C1 segment of cervical spinal cord (tissue), 14 donors: ENCODE measurements around the gene SDHAF2.
"Not testable (repeated sequence)": the region's sequence is repeated elsewhere in the genome, so short reads cannot be mapped to it uniquely, and the experiment has no call there.

Experiments
- DNase-seq, 14 donors: peaks; one replicate each; lab custom pipeline; 2025; lab: John Stamatoyannopoulos, UW

The SDHAF2 gene

DNA sequence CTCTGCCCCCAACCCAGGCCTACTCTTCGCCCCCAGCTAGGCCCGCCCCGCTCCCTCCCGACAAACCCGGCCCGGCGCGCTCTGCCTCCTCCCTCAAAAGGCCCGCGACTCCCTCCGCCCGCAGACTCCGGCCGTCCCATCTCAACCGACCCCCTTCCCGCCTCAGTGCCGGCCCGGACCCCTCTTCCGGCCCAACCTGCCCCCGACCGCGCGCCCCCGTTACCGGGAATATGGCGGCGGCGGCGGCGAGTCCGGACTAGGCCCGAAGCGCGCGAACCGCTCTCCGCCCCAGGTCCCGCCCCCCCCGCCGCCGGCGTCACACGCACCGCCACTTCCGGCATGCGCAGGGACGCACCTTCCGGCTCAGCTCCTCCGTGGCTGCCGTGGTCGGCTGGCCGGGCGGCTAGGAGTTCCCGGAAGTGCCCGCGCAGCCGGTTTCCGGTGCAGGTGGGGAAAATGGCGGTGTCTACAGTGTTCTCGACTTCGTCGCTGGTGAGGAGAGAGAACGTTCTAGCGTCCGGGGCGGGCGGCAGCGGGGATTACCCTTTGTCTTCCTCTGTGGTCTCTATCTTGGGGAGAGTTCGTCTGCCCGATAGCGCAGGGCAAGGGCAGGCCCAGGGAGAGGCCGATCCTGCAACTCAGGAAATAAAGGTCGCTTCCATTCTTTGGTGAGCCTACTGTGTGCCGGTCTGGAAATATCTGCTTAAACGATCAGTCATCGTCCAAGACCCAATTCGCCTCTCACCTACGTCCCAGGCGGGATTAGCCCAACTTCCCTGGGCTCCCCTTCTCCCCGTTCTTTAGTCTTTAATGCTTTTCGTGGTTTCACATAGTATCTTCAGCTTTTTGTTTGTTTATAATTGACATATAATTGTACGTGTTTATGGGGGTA is at the start of gene SDHAF2, which contains the start of gene CPSF7:
SDHAF2 (plus strand) TSS at position 434 of the 892 bp plus-strand sequence; CDS start at position 457, 23 bp downstream.
CPSF7 (minus strand) TSS at position 285 of the 892 bp plus-strand sequence. CDS start 740 bp downstream, outside the sequence.
- peak; percentile 70 to 99 (median 94) for DNase-seq

DNA sequence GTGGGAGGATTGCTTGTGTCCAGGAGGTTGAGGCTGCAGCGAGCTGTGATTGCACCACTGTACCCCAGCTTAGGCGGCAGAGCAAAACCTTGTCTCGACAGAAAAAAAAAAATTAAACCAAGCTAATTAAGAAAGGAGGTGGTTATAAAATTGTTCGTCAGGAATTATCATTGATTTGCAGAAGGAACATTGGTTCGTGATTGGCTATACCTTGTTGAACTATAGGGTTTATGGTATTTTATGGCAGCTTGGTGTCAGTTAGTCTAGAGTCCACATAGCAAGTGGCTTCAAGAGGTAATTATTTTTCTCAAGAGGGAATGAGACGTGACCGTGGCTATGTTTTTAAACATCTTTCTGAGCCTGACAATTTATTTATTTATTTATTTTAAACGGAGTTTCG is 49.0 kb upstream of the SDHAF2 start:
- DNase-seq, result no peak

DNA sequence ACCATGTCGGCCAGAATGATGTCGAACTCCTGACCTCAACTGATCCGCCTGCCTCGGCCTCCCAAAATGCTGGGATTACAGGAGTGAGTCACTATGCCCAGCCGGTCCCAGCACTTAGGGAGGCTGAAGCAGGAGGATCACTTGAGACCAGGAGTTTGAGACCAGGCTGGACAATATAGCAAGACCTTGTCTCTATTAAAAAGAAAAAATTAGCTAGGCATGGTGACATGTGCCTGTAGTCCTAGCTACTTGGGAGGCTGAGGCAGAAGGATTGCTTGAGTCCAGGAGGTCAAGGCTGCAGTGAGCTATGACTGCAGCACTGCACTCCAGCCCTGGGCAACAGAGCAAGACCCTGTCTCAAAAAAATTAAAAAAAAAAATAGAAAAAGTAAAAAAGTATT is 46.1 kb upstream of the SDHAF2 start:
- DNase-seq, result not testable (repeated sequence)

DNA sequence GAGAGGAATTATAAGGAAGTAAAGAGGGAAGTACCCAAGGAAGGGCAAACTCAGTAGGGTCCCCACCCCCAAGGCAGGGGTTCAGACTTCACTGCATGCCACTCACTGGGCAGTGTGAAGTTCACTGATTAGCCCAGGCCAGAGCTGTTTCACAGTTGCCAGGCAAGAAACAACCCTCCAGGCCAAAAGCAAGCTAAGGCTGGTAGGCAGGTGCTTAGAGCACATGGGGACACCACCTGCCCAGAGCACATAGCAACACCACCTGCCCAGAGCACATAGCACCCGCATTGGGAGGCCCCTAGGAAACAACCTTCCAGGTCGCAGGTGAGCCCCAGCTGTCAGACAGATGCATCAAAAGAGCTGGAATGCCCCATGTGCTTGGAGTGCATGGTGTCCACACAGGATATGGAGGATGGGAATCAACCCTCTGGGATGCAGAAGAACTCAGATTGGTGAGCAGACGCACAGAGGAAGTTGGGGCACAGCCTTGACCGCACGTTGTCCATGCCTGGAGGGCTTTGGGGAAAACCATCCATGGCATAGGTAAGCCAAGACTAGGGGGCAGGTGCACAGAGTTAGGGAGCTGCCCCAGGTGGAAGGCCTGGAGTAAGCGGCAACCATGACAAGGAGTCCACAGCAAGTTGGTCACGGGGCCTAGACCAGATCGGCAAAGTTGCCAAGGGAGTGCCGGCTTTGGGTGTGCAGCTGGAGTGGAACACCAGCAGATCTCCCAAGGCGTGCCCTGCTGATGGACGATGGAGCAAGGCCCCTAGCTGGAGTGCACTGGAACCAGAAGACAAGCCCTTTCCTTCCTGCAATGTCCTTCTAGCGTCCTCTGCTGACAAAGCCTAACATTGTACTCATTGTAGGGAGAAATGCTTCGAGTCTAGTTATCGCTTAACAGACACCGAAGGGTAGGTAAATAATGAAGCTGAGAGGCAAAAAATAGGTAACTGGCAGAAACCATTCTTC is 45.4 kb upstream of the SDHAF2 start:
- DNase-seq, result no peak

DNA sequence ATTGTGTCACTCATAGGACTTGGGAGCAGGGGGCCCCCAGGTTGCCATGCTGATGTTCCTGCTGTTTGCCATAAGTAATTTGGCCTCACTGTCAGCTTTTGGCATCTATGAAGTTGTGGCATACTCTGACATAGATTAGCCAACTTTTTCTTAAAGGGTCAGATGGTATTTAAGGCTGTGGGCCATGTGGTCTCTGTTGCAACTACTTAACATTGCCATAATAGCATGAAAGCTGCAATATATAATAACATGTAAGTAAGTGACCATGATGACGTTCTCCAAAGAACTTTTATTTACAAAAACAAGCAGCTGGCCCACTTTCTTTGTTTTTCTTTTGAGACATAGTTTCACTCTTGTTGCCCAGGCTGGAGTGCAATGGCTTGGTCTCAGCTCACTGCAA is 39.8 kb upstream of the SDHAF2 start:
- no peak for DNase-seq

DNA sequence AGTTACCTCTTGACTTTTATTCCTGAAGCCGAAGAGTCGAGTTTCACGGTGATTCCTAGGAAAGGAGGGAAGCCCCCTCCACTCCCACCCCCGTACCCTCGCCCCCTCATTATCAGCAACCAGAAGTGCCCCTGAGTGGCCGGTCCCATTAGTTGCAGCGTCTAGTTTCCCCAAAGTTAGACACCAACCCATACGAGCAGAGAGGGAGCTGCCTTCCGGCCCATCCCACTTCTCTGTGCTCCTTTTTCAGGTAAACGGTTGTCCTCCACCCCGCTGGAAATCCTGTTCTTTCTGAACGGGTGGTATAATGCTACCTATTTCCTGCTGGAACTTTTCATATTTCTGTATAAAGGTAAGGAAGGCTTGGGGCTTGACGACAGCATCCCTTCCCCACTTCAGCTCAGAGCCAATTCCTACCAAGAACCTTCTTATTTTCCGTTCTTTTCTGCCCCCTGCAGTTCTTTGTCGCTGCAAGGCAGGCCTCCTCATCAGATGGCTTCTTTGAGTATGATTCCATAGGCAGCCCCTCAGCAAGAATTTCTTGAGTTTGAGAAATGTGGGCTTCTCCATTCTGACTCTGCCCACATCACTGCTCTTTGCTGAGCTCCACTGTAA is 36.8 kb upstream of the SDHAF2 start:
- no peak for DNase-seq

DNA sequence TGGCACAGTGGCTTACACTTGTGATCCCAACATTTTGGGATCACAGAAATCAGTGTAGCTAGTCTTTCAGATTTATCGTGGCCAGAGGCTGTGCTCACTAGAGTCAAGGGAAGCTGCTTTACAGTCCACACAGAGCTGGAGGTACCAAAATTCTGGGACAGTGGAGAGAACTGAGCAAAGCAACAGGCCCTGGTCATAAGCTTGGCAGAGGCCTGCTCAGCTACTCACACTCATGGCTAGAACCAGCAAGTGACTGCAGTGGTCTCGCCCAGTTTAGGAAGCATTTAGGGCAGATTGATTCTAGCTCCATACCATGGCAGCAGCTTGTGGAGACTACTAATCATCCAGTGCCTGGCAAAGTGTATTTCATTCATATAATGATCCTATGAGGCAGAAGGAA is 28.8 kb upstream of the SDHAF2 start:
- no peak for DNase-seq

DNA sequence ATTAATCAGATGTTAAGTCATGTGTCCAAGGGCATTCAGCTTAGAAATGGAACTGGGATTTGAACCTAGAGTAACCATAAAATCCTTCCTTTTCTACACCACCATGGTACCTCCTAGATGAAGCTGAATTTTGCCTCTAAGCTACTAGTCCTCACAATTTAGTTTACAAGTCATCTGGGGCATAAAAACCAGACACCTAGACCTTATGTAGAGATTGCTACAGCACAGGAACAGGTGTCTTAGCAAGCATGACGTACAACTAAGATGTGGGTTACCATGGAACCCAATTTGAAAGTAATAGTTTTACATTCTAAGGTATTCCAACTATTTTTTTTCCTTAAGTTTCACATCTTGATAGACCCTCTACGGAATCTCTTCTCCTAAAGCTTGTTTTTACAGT is 28.4 kb upstream of the SDHAF2 start:
- DNase-seq, result no peak

DNA sequence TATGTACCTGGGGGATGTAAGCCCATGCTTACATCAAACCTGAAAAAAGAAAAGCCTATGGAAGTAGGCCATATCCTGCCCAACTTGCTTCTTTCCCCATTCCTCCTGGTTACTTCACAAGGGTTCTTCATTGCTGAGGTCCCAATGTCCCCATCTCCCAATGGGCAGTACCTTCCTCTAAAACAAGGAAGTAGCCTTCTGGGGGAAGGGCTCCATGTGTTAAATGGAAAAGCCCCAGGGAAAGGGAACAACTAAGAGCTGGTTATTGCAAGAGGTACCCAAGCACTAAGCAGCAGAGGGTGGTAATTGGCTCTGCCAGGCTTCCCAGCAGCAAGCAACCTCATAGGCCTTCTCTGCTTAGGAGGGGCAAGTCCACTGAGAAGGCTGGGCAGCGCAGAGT is 26.3 kb upstream of the SDHAF2 start:
- DNase-seq, result no peak

DNA sequence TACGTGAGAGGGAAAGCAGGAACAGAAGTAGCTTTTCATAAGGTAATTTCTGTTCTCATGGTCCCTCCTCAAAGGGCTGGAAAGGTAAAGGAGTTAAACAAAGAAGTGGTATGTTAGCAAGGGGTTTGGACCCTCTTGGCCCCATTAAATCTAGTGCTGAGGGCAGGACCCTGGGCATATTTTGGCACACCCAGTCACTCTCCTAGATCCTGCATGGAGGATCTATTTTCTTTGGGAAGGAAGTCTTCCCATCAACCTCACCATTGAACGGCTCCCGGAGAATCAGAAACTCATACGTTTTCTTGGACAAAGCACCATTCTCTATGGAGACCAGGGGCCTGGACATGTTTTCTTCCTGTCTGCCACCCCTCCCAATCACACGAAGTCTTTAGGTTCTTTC is 25.8 kb upstream of the SDHAF2 start:
- no peak for DNase-seq

DNA sequence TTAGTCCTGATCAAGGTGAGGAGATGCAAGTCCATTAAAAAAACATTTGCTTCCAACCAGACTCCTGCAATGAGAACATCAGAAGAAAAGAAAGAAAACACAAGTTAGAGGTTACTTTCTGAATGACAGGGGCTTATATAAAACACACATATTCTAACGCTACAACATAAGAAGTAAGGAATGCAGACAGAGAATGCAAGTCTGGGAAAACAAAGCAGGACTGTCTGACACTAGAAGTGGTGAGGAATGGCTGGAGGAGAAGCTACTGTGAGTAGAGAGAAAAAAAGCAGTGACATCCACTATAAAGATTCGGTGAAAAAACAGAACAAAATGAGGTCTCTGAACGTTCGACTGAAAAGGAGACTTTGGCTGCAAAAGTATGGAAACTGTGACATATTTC is 25.3 kb upstream of the SDHAF2 start:
- DNase-seq, result no peak

DNA sequence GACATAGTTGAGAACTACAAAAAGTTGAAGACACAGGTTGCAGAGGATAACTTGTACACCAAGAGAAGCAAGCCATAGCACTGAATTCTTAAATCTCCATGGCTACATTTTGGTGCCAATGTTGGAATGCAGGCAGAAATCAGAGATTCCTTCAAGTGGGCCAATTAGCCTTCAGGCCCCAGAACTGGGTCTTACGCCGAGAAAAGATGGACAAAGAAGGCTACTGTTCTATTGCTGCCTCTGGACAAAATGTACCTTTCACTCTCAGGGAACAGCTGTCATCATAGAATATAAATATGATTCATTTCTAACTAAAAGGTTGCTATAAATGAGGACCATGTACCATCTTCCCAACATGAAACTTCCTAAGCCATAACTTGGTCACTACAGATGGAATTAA is 23.9 kb upstream of the SDHAF2 start:
- peak in 1 of 14 donors; percentile 7 for DNase-seq

DNA sequence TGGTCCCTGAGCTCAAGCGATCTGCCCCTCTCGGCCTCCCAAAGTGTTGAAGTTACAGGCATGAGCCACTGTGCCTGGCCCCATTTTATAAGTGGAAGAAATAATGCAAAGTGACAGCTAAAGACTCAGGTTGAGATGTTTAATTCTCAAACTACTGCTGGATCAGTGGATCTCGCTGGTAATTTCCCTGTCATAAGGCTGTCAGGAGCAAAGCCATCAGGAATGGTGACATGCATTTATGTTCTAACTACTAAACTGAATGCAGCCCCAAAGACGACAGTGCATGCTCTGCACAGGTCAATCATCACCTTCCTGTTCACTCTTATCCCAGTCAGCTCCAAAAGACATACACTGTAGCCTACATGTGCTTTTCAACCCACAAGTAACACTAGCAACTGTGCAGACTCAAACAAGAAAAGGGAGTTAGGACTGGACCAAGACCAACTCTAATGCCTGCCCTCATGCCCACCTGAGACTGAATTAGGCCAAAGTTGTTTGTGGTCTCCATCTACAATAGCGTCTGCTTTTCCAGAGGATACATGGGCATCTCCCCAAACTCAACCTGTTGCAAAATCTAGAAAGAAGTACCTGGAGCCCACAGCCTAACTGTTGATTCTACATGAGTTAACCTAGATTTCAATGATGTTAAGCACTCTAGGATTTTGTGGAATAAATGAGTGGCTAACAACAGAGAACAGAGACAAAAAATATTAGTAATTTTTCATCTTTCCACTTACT is 22.8 kb upstream of the SDHAF2 start:
- DNase-seq, result no peak

DNA sequence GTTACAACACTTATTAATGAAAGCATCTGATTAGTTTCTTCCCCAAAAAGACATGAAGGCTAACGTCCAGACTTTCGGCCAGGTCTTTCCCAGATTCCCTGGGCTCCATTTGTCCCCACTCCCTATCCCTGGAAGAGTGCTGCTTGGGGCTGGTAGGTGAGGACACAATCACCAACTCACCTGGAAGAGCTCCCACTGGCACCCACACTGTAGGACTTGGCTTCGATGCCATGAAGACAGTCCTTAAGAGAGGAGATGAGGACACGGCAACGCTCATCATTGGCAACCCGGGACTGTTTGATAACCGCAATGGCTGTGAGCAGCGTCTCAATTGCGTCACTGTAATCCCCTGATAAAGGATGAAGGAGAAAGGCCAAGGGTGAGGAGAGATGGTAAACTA is 18.3 kb upstream of the SDHAF2 start:
- no peak for DNase-seq

DNA sequence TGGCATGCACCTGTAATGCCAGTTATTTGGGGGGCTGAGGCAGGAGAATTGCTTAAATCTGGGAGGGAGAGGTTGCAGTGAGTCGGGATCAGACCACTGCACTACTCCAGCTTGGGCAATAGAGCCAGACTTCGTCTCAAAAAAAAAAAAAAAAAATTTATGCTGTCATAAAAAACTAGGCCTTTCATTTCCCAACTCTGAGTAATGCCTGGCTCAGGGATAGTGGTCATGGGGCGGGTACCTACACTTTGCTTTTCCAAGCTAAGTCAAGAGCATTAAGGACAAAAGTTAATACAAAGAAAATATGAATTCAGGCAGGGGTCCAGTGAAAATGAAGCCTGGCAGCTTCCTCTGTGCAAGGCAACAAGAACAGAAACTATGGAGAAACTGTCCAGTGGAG is 16.4 kb upstream of the SDHAF2 start:
- DNase-seq, result no peak

DNA sequence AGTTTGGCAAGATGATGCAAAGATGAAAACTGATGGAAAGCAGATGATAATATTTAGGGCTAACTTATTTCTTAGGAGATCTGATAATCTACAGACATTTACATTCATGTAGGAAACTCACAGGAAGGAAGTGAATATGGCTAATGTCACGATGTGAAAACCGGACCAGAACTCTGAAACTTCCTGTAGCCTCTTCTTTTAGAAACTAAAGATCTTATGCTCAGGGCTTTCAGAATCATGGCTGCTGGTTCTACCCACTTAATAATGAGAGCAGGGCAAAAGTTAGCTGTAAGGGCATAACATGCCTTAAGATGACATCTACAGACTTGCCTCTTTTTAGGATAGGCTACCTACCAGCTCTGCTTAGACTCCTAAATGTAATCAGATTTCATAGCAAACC is 15.4 kb upstream of the SDHAF2 start:
- no peak for DNase-seq

DNA sequence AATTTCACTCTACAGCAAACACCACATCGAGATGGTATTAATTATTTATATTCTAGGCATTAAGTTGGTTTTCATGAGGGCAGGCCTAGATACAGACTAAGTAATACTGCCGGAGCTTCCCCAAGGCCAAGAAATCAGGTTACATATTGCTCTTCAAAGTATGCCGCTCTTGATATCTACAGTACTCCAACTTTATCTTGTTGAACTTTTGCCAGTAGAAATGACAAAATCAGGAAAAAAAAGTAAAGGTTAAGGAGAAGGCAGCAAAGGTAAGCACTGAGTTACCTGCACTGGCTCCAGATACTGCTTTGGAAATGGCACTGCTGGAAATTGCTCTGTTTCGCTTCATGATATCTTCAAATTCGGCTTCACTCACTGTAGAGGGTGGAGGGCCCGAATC is 14.5 kb upstream of the SDHAF2 start:
- no peak for DNase-seq

DNA sequence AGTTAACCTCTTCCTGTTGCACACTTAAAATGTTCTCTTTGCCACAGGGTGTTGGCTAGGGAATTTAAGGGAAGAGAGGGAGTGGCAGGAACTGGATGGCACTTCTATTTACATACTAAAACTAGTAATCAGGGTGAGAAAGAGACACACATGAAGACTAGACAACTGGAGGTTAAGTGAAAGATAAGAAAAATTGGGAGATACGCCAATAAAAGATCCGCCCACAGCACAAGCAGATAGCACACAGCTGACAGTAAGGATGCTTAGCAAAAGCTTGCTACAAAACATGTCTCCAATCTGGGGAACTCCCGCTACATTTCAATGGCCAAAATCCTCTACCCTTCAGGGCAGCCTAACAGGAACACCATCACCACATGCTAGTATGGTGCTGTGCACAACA is 13.0 kb upstream of the SDHAF2 start:
- DNase-seq, result no peak

DNA sequence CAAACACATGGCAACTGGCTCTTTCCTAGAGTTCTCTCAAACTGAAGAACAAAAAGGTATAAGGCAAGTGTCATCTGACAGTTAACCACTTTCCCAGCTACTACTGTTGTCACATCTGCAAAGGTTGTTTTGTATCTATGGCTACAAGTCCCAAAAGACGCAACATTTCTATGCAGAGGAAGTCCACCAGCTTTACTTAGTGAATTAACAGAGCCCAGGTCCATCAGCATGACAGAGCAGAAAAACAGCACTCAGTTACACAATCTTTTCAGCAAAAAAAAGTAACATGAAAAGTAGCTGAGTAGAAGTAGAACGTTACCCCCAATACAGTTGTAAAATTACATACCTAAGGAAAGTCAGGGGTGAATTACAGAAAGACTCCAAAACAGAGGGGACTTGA is 12.3 kb upstream of the SDHAF2 start:
- DNase-seq, result no peak

DNA sequence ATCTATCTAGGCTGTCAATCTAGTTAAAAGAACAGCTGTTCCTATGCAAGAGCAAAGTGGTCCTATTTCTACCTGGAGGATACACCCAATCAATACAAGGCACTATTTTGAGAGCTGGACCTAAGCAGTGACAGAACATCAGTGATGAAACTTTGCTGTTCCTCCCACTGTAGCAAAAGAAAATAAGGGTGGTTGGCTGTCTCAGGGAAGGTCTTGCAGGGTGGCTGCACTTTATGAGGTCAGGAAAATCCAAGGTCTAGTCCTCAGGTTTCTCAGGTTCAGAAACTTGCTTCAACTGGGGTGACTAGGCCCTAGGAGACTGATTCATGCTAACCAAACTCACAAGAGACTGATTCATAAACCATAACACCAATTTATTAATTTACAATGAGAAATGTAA is 11.8 kb upstream of the SDHAF2 start:
- no peak for DNase-seq

DNA sequence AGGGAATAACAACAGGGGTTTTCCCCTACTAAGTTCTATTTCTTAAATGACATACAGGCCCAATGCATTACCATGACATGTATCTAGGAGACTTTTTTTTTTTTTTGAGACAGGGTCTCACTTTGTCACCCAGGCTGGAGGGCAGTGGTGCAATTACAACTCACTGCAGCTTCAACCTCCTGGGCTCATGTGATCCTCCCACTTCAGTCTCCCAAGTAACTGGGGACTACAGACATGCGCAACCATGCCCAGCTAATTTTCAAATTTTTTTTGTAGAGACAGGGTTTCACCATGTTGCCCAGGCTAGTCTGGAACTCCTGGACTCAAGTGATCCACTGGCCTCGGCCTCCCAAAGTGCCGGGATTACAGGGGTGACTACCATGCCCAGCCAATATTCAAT is 7.7 kb upstream of the SDHAF2 start:
- DNase-seq, result no peak
